CD4-positive, alpha-beta T cell treated with Interleukin-21 for 1 hour (primary cell): Measurements from ENCODE around the gene GBP3.
"Not testable (repeated sequence)": the region's sequence is repeated elsewhere in the genome, so short reads cannot be mapped to it uniquely, and the experiment has no call there.

ENCODE experiments used
- DNase-seq: peaks from one replicate; pipeline ENCODE4 v3.0.0-alpha.2; 2020

Gene GBP3

DNA sequence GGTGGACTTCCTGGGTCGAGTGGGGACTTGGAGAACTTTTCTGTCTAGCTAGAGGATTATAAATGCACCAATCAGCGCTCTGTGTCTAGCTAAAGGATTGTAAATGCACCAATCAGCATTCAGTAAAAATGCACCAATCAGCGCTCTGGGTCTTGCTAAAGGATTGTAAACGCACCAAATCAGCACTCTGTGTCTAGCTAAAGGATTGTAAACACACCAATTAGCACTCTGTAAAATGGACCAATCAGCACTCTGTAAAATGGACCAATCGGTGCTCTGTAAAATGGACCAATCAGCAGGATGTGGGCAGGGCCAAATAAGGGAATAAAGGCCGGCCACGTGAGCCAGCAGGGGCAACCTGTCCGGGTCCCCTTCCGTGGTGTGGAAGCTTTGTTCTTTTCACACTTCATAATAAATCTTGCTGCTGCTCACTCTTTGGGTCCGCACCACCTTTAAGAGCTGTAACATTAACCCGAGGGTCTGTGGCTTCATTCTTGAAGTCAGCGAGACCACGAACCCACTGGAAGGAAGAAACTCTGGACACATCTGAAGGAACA is 48.0 kb downstream of the GBP3 start:
- DNase-seq: not testable (repeated sequence)

DNA sequence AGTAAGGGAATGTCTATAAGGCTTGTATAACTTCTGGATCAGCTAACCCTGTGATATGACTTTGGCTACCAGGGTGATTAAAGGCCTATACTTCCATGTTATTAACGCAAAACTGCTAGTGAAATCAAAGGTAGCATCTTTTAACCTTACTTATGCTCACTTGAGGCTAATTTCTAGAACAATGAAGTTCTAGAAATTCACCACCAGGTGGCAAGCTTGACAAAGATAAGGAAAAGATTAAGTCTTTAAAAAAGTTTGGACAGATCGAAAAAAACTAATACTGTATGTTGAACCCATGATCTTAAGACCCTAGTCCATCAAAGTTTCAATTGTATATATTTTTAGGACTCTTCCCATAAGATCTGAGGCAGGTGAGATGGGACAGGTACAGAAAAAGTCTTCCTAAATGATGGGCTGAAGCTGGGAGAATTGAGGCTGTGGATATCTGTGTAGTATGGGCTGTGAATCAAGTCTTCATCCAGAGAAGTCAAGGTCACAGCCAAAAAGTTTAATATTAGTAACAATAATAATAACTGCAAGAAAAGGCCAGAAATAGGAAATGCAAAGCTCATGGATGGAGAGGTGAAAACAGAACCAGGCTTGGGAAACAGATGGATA is 49.0 kb downstream of the GBP3 start:
- peak; percentile 59 for DNase-seq

DNA sequence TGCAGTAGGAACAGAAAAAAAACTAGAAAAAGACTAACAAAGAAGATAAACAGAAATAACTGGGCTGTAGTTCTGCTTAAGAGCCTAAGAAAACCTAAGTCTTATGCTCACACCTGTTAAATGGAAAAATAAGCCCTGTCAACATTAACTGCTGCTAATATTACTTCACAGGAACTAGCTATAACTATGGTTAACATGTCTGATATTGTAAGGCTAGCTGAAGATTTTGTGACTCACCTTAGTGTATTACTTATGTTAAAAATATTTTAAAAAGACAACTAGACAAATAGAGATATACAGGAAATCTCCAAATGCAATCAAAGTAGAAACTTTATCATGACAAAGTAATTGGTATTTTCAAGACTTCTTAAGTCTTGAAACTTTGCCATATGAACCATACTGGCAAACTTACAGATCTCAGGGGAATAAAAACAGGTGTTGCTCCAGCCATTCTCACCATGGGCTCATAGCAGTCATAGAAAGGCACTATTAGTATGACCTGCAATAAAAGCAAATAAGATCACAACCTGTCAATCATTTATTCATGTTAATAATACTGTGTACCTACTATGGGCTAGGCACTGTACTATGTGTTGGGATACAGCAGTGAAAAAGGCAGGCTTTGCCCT is 60.9 kb downstream of the GBP3 start:
- no peak for DNase-seq

DNA sequence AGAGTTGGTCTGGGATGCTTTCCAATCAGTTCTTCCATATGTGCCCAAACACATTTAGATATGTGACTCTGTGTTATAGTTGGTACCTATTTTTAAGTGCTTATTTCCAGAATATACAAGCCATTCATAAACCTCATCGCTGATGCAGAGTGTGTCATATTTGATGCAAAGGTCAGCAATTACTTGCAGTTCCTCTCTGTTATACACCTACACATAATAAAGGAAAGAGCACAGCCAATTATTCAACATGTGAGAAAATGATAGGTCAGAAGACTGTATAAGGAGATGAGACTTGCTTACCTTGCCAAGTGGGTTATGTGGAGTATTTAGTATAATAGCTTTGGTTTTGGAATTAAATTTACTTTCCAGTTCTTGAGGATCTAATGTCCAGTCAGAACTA is 61.6 kb downstream of the GBP3 start:
- DNase-seq: no peak
